ENCODE measurements around the gene SUSD5. TPM values are rescaled to one million over a fixed set of nuclear protein-coding genes. Genes with fewer than 3 reads are reported as not detected.

The SUSD5 gene
- total and polyA plus RNA-seq, 2 of the 13 experiments (the other 11 are each of a cell fraction or from before 2014, with no cell fraction given) = not detected

- CTCF ChIA-PET (ENCODE audit: low intra/inter-chr PET ratio, low total read pairs) = no interaction called here
- no peaks in the 10 kb centered on the region for H4K20me1 ChIP-seq (ENCODE audit: insufficient read depth, low read length)
- no peaks in the 10 kb centered on the region for H3K79me2 ChIP-seq (ENCODE audit: insufficient read depth, low read length)
- no peaks in the 10 kb centered on the region for H3K9me3 ChIP-seq (ENCODE audit: low read length)
- TF ChIP-seq ZSCAN25 (CRISPR knock-in tag; IDR thresholded peaks at IDR 0.05) (0 out of 2 replicates have a peak, but pooled peaks have one; percentile 26), SALL1 (CRISPR knock-in tag; IDR thresholded peaks at IDR 0.05) (0 out of 2 replicates have a peak, but pooled peaks have one; percentile 12), MEIS2 (CRISPR knock-in tag; IDR thresholded peaks at IDR 0.05) (no peak)
- no peak for DNase-seq (ENCODE audit: low spot score)
- peak overlapping the region; percentile 48 for H3K4me2 ChIP-seq (ENCODE audit: low read depth, low read length)
- H2AFZ ChIP-seq (ENCODE audit: low read length) = no peak overlapping the region
- no TSS peak for BruUV-seq (replicated peaks)
- FAIRE-seq = no peak
- no peak overlapping the region for H3K27ac ChIP-seq (ENCODE audit: extremely low read length, insufficient read depth, low read length)
- H3K4me3 ChIP-seq (replicated peaks in 1 of 3; ENCODE audit: insufficient read depth in 1 of 3, low read depth in 2 of 3, low read length in 3 of 3) = no peak overlapping the region
- peaks cover 0 to 4% of the 10 kb centered on the region in 2 experiments; a peak in 1 of 5 replicates for H3K27me3 ChIP-seq (ENCODE audit: control insufficient read depth in 1 of 2, insufficient read depth in 2 of 2, low read length in 2 of 2)
- in situ Hi-C loops (cut with HindIII; ENCODE audit: extremely low pct_ligation_motif_present, low pct_unique_long_range_greater_than_20kb) (no loop called here), intact Hi-C loops (cut with micrococcal nuclease; ENCODE audit: unreplicated experiment) (no loop called here)
- WGBS (ENCODE audit: low lambda C conversion rate) = 4% methylated on average over 3 of the region's 3 CpGs
- ATAC-seq = peak; percentile 89
- H3K36me3 ChIP-seq (replicated peaks in 1 of 2; ENCODE audit: control insufficient read depth in 1 of 2, insufficient read depth in 2 of 2, low read length in 2 of 2) = no peaks in the 10 kb centered on the region
- POLR2A ChIA-PET = no interaction called here
- H3K9ac ChIP-seq (ENCODE audit: insufficient read depth, low read depth, low read length) = no peak overlapping the region
- H3K4me1 ChIP-seq (ENCODE audit: insufficient read depth, low read length) = peaks cover 23% of the 10 kb centered on the region
These were observed 50.8 kb downstream of the SUSD5 start for GRCh38 chr3:33167716-33168336.

DNA sequence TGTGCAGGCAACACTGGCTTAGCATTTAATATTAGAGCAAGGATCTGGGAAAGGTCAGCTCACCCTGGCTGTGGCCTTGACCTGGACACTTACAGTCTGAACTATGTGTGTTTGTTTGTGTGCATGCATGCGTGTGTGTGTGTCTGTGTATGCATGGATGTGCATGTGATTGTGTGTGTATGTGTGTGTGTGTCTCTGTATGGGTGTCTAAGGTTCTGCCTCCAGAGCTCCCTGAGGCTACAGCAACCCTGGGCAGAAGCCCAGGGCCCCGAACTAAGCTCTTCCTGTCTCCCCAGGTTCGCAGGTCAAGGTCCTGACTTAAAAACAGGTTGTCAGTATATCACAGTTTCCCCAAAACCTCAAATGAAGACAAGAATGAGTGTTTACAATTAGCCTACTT, 51.3 kb downstream of the SUSD5 start:
- H3K4me3 ChIP-seq (replicated peaks in 1 of 3; ENCODE audit: insufficient read depth in 1 of 3, low read depth in 2 of 3, low read length in 3 of 3) = no peak overlapping the region
- intact Hi-C loops (cut with micrococcal nuclease; ENCODE audit: unreplicated experiment) (no loop called here), in situ Hi-C loops (cut with HindIII; ENCODE audit: extremely low pct_ligation_motif_present, low pct_unique_long_range_greater_than_20kb) (no loop called here)
- TF ChIP-seq ZBTB33 (CRISPR knock-in tag; IDR thresholded peaks at IDR 0.05) (no peak), ZNF407 (CRISPR knock-in tag; IDR thresholded peaks at IDR 0.05; ENCODE audit: not compliant biosample characterization) (no peak), NR2F6 (IDR thresholded peaks at IDR 0.05) (0 out of 2 replicates have a peak, but pooled peaks have one; percentile 15), NR2F6 (CRISPR knock-in tag; IDR thresholded peaks at IDR 0.05) (no peak), JDP2 (CRISPR knock-in tag; IDR thresholded peaks at IDR 0.05; ENCODE audit: borderline replicate concordance) (no peak)
- H3K36me3 ChIP-seq (replicated peaks in 1 of 2; ENCODE audit: control insufficient read depth in 1 of 2, insufficient read depth in 2 of 2, low read length in 2 of 2) = no peaks in the 10 kb centered on the region
- no peak for DNase-seq (ENCODE audit: low spot score)
- H2AFZ ChIP-seq (ENCODE audit: low read length) = no peak overlapping the region
- H3K4me2 ChIP-seq (ENCODE audit: low read depth, low read length) = peak overlapping the region; percentile 48
- CTCF ChIA-PET (ENCODE audit: low intra/inter-chr PET ratio, low total read pairs) = no interaction called here
- FAIRE-seq = no peak
- ATAC-seq = peak; percentile 59
- H3K79me2 ChIP-seq (ENCODE audit: insufficient read depth, low read length) = no peaks in the 10 kb centered on the region
- peaks cover 0 to 5% of the 10 kb centered on the region in 2 experiments; a peak in 1 of 5 replicates for H3K27me3 ChIP-seq (ENCODE audit: control insufficient read depth in 1 of 2, insufficient read depth in 2 of 2, low read length in 2 of 2)
- POLR2A ChIA-PET = no interaction called here
- WGBS (ENCODE audit: low lambda C conversion rate) = 0% methylated on average over 3 of the region's 3 CpGs
- H3K9ac ChIP-seq (ENCODE audit: insufficient read depth, low read depth, low read length) = no peak overlapping the region
- H4K20me1 ChIP-seq (ENCODE audit: insufficient read depth, low read length) = no peaks in the 10 kb centered on the region
- H3K9me3 ChIP-seq (ENCODE audit: low read length) = no peaks in the 10 kb centered on the region
- H3K4me1 ChIP-seq (ENCODE audit: insufficient read depth, low read length) = peaks cover 23% of the 10 kb centered on the region
- no TSS peak for BruUV-seq (replicated peaks)
- no peak overlapping the region for H3K27ac ChIP-seq (ENCODE audit: extremely low read length, insufficient read depth, low read length)
